NOMO-1 treated with DMSO at 0.1 percent for 48 hours (cell line): ENCODE results near the gene ADAM10.

Experiments used
- DNase-seq: peaks from one replicate; lab custom pipeline; 2025; ENCODE audit not compliant: unreplicated experiment; lab: John Stamatoyannopoulos, UW

ADAM10 gene

DNA sequence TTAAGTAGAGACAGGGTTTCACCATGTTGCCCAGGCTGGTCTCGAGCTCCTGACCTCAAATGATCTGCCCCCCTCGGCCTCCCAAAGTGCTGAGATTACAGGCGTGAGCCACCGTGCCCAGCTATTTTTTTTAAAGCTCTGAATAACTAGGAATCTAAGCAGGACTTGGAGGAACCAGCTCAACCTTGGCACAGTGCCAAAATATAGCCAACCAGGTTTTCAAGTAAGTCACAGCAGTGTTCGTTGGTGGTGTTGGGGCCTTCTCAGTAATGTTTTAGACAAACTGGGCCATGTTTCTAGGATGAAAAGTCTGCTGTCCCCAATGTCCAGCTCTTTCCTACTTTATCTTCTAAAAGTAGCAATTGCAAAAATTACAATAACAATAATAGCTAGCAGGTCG is 6.4 kb upstream of the ADAM10 start:
- DNase-seq: no peak

DNA sequence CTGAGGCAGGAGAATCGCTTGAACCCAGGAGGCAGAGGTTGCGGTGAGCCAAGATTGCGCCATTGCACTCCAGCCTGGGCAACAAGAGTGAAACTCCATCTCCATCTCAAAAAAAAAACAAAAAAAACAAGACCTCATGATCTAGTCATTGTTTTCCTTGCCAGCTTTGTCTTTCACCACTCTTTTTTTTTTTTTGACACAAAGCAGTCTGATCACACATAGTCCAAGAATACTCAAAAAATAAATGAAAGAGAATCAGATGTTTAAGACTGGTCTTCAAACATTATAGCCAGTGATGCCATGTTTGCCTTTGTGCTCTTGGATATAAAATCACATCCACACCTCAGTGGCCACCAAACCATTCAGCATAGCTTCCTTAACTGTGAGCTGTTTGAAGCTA is 5.8 kb upstream of the ADAM10 start:
- DNase-seq: no peak

DNA sequence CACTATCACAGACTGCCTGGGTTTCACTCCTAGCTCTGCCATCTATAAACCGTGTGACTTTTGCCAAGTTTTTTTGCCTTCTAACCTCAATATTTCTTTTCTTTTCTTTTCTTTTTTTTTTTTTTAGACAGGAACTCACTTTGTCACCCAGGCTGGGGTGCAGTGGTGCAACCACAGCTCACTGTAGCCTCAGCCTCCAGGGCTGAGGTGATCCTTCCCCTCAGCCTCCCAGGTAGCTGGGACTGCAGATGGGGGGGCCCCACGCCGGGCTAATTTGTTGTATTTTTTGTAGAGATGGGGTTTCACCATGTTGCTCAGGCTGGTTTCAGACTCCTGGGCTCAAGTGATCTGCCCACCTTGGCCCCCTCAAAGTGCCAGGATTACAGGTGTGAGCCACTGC is 3.2 kb upstream of the ADAM10 start:
- DNase-seq: no peak

DNA sequence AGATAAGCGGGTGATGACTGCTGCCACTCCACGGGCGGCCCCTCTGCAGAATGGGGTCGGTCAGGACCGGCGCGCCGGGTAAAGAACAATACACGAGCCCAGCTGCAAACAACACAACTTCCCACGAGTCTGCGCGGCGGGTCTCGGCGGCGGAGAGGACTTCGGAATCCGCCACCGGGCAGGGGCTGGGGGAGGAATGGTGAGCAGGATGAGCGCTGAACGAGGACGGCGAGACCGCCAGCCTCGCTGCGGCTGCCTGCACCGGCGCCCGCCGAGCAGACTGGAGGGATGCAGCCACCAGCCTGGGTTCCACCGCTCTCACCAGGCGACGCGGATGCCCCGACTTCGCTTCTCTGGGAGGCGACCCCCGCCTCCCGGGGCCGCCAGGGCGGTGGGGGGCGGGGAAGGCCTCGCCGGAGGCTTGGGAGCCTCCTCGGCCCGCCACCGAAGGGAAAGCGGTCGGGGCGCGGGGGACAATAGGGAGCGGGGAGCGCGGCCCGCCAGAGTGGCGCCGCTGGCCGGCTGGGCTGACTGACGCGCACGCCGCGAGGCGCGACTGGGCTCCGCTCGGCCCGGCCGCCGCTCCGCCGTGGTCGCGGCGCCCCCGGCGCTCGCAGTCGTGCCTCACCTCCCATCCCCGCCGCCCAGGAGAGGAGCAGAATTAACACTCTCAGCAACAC is 515 bp downstream of the ADAM10 start:
- DNase-seq: no peak

DNA sequence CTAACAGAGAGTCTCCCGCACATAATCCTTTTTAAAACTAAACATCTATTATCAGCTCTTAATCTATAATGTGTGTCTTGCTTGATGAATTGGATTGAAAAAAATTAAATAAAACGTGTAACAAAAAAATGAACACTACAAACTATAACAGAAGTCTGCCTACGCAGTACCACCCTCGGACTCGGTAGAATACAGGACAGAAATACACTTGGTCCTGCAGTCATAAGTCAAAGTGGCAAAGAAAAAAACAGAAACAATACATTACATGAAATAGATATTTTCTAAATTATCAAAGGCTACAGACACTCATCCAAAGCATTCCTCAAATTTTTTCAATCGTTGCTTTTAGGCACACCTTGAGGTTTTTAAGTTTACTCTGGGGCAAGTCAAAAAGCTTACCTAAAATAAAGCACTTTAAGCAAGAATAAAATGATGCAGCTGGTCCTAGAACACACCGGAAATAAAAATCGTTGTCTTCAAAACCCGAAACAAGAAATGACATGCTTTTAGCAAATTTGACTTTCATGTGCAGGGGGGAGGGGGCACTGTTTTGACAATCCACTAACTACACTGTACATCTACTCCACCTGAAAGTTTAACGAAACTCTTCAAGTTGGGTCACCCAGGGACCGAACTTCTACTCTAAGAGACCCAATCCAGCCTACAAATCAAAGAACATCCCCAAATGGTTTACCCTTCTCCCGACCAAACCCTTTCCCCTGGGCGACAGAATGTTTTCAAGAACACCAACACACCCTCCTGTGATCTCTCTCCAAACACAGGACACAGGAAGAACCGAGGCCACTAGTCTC is 1.3 kb downstream of the ADAM10 start:
- no peak for DNase-seq

DNA sequence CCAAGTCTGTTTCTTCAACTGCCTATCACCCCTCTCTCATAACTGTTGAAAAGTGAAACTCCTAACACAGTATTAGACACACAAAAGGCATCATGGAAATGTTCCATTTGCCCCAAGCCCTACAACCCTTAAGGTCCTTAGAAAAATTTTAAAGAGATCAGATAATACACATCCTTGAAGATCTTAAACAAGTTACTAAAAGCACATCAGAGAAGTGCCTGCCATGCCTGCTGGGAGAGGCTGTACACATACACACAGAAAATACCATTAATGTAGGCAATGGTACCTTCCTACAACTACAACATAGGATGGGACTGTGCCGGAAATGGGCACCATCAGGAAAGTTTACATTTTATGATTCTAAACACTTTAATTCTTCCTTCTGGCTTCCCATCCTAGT is 3.3 kb downstream of the ADAM10 start:
- no peak for DNase-seq

DNA sequence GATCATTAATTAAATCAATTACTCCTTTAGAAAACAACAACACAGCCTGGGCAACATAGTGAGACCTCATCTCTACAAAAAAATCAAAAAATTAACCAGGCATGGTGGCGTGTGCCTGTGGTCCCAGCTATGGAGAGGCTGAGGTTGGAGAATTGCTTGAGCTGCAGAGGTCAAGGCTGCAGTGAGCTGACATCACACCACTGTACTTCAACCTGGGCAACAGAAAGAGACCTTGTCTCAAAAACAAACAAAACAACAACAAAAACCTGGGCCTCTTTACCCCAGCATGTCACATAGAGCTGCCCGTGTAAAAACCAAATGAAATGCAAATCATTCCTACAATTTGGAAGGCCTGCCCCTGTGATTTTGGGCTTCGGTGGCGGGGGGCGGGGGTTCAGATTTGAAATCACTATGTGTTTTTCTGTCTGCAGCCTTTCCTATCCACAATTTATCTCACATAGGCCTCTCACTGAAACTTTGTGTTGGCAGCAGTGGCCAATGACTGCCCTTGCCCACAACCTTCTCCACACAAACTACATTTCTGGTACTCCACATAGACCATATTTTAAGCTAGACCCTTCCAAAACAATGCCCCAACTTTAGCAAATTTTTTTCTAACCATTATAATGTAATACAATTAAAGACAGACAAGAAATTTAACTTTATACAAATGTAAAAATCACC is 6.5 kb downstream of the ADAM10 start:
- no peak for DNase-seq

DNA sequence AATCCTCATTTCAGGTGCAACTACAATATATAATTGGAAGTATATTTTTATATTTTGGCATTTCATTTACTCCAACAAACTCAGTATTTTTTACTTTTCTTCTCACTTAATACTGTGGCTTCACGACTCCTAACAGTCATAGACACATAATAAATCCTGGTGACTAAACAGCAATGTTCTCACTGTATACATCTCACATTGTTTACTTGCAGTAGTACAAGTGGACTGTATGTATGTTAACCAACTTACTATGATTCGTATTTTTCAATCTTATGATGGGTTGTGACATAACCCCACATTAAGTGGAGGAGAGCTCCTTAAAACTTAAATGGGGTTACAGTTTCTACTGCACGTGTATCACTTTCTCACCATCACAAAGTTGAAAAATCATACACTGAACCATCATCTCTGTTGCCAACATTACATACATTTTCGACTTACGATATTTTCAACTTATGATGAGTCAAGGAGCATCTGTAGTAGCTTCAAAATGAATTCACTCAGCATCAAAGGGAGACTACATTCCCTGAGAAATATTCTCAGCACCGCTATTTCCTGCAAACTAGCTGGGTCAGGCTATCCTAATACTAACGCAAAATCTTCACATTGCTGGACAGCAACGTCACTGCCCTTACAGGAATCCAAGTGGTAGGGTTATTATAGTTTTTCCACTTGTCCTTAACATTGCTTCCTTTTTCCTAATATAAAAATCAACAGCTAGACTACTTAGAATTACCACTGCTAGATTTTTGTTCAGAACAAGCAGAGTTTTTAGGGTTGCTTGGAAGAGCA is 7.3 kb downstream of the ADAM10 start:
- DNase-seq: no peak

DNA sequence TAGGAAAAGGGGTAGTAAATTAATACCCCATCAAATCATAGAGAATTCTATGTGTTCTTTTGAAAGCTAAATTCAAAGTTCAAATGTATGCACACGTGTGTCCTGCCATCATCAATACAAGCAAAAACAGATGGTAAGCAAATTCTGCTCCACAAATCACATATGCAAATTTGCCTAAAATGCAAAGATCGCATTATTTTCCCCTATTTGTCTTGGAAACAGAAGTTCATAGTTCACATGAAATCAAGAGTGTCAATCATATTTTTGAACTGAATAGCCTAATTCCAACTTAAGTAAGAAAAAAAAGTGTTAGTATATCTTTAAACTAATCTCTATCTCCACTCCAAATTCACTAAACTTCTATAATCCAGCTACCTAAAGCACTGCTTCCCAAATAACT is 8.5 kb downstream of the ADAM10 start:
- no peak for DNase-seq

DNA sequence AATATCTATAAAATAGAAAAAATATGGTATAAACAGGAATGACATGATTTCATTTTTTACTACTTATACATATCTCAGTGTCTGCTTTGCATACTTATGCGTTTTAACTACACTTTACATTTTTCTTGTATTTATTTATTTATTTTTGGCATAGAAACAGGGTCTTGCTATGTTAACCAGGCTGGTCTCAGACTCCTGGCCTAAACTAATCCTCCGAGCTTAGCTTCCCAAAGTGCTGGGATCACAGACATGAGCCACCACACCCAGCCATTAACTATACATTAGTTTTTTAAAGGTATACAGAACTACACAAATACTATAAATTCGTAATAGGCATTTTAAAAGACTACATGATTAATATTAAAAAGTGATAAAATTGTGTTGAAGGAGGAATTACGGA is 9.1 kb downstream of the ADAM10 start:
- no peak for DNase-seq

DNA sequence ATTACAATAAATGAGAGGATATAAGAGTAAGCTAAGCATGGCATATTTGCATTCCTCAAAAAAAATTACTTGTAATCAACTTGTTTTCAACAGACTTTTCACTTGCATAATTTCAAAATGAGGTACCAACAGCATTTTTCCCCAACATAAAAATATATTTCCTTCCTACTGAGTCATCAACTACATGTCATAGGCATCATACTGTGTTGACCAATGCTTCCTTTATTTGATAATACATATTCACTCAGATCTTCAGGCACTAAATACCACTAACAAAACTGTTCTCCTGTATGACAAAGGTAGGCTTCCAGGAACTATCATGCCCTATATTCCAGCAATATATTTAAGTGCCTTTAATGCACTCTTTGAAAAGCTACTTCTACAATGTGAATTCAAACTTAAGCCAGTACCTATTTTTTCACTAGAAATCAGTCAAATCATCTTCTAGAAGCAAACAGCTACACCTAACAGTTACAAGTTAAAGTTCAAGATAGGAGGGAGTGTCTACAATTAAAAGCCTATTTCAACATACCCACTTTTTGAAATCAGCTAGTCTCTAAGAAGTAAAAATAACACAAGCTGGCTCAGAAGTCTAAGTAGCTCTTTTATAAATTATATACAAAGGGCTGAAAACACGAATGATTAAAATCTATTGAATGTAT is 11.3 kb downstream of the ADAM10 start:
- peak; percentile 92 for DNase-seq

DNA sequence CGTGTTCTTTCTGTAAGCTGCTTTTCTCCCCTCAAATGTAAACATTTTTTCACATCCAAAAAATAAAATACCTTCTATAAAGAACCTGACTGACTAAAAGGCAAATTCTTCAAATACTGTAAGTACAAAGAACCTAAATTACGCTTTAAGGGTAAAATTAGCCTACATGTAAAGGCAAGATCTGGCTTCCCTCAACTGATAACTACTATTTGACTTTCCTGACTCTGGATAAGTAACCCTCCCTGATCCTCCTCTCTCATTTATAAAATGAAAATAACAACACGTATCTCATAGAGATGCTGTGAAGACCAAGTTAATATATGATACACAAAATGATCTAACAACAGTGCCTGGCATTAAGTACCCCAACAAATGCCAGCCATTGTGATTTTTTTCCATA is 12.2 kb downstream of the ADAM10 start:
- DNase-seq: no peak

DNA sequence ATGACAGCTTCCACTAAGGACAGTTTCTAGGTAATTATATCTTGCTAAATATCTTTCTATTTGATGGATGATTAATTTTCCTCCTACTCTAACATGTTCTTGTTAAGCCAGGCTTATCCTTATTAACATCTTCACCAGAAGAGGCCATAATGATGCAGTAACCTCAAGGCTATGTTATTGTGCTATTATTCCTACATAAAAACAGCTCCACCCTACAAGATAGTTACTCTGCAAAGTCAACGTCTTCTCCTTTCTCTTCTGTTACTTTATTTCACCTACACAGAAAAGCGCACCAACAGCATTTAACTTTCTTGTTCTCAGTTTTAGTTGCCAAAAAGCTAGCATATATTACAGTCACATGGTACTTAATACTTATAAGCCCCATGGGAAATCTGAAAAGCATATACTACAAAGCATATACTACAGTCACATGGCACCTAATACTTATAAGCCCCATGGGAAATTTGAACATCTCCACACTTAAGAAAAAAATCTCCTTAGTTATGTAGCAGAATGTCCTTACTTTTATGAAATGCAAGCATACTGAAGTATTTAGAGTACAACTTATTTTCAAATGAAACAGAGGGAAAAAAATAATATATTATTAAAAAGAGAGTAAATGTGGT is 13.4 kb downstream of the ADAM10 start:
- no peak for DNase-seq

DNA sequence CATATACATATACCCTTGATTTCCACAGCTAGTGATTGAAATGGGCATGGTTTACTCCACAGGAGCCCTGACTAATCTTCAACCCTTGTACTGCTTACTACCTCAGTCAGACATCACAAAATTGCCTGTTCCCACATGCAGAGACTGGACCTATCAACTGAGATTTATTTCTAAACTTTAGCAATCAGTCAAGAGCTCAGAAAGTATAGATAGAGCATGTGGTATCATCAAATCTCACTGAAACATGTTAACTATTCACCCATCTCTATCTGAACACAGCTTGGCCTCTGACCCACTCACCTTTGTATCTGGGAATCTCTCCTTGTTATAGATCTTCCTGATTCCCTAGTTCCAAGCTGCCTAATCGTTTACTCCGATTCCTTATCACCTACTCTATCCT is 14.6 kb downstream of the ADAM10 start:
- DNase-seq: no peak

DNA sequence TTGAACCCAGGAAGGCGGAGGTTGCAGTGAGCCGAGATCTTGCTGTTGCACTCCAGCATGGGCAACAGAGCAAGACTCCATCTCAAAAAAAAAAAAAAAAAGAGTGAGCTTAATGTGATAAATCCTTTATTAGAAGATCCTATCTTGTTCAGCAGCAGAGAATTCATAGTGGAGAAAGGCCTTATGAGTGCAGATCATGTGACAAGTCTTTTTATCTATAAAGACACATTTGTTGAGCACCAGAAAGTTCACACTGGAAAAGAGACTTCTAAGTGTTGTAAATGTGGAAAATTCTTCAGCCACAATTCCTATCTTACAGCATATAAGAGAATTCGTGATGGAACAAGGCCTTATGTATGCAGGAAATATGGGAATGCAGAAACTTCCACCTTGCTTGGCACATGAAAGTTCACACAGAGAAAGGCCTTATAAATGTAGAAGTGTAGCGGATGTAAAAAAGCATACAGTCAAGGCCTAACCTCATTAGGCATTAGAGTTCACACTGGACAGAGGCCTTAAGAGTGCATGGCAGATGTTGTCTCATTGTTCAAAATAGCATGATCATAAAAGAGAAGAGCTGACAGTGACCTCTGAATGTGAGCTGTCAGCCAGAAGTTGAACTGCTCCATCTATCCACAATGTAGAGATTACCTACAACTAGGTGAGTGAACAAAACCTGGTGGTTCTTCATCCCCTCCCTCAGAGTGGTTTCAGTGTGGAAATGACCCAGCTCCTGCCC is 16.7 kb downstream of the ADAM10 start:
- no peak for DNase-seq

DNA sequence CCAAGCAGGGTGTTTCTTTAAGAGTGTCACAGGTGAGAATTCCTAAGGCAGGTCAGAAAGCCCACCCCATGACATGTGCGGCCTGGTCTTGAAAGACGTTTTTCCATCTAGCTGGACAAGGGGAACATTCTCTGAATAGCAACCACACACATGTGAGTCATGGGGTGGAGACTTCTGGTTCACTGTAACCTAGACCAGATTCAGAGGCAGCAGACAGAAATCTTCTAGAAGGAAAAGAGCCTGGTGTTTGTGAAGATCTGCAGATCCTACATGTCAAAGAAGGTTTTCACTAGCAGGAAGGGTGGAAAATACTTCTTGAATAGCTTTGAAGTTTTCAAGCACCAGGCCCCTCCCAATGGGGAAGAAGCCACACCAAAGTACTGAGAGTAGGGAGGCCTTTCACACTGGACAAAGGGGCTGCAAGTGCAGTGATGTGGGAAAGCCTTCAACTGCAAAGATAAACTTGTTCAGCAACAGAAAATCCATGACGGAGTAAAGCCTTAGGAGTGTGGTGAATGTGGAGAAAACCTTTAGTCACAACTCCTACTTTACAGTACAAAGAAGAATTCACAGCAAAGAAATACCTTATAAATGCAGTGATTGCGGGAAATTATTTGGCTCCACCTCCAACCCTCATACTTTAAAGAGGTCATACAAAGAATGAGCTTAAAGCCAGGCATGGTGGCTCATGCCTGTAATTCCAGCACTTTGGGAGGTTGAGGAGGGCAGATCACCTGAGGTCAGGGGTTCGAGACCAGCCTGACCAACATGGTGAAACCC is 17.6 kb downstream of the ADAM10 start:
- DNase-seq: peak; percentile 51

DNA sequence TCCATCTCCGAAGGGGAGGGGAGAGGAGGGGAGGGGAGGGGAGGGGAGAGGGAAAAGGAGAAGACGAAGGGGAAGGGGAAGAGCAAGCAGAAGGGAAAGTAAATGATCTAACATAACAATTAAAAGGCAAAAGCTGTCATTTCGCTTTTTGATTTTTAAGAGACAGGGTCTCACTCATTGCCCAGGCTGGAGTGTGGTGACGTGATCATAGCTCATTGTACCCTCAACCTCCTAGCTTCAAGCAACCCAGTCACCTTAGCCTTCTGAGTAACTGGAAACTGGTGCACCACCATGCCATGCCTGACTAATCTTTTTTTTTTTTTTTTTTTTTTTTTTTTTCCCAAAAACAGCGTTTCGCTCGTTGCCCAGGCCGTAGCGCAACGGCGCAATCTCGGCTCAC is 22.6 kb downstream of the ADAM10 start:
- peak; percentile 23 for DNase-seq

DNA sequence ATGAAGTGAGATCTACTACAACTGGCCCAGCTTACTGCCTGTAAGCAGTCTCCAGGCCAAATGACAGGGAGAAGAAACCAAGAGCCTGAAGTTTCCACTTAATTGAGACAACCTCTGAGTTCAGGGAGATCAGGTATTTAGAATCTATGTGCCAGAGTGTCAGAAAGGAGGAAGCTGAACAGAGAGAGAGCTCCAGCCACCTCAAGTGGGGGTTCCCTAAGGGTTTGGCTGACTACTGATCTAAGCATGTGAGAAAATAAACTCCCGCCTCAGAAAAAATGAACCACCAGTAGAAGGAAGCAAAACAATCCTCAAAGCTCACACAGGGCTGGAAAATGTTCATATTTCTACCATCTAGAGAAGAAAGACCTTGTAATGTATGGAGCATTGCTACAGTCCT is 25.0 kb downstream of the ADAM10 start:
- DNase-seq: peak; percentile 57

DNA sequence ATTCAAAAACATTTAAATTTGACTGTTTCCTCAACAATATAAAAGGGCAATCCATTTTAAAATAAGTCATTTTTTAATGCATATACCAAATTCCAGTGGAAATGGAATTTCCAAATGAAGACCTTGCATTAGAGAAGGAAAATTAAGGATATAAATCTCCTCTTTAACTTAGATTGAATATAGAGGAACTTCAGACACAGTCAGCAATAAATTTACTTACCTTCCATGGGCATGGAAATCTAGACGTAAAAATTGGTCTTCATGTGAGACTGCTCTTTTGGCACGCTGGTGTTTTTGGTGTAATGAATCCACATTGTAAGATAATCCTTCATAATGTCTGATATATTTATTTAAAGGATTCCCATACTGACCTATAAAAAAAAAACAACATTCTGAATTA is 32.1 kb downstream of the ADAM10 start:
- no peak for DNase-seq
